ENCODE measurements around the gene ERICH2.

Gene ERICH2

DNA sequence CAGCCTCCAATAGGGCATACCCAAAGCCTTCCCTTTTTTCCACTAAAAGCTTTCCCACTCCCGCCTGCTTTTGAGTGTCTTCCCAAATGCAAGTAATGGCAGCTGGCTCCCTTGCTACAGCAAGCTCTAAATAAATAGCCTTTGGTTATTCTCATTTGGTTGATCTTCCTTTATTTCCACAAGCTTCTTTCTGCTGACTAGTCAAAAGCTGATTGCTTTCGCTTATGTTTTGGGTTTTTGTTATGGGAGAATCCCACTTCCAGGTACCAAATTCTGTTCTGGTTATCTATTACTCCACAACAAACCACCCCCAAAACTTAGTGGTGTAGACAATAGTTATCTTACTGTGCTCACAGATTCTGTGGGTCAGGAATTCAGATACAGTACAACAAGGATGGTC is 32.8 kb upstream of the ERICH2 start:
- TF ChIP-seq, protein P1, sequence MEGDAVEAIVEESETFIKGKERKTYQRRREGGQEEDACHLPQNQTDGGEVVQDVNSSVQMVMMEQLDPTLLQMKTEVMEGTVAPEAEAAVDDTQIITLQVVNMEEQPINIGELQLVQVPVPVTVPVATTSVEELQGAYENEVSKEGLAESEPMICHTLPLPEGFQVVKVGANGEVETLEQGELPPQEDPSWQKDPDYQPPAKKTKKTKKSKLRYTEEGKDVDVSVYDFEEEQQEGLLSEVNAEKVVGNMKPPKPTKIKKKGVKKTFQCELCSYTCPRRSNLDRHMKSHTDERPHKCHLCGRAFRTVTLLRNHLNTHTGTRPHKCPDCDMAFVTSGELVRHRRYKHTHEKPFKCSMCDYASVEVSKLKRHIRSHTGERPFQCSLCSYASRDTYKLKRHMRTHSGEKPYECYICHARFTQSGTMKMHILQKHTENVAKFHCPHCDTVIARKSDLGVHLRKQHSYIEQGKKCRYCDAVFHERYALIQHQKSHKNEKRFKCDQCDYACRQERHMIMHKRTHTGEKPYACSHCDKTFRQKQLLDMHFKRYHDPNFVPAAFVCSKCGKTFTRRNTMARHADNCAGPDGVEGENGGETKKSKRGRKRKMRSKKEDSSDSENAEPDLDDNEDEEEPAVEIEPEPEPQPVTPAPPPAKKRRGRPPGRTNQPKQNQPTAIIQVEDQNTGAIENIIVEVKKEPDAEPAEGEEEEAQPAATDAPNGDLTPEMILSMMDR (IDR thresholded peaks at IDR 0.05; ENCODE audit: low read depth, low read length, poor library complexity, severe bottlenecking): no peak
- TF ChIP-seq EZH2phosphoT487 (IDR thresholded peaks at IDR 0.05; ENCODE audit: borderline replicate concordance, low read length): no peak
- Histone ChIP-seq H3K4me2 (ENCODE audit: low read length) (no peak overlapping the region), H3K36me3 (ENCODE audit: control insufficient read depth, low read length) (no peaks in the 10 kb centered on the region), H3K4me3 (ENCODE audit: low read length) (no peak overlapping the region), H3K4me1 (ENCODE audit: control insufficient read depth, low read length) (no peaks in the 10 kb centered on the region), H3K27me3 (ENCODE audit: control insufficient read depth, low read length) (peaks cover 2% of the 10 kb centered on the region; the same call in 1 of the 2 replicates), H3K79me2 (ENCODE audit: control insufficient read depth, low read length) (no peaks in the 10 kb centered on the region), H3F3A (ENCODE audit: control insufficient read depth, insufficient read depth) (no peaks in the 10 kb centered on the region), H3K27ac (ENCODE audit: low read depth, low read length) (no peak overlapping the region), H3K9me3 (ENCODE audit: control insufficient read depth, insufficient read depth, low read length) (no peaks in the 10 kb centered on the region), H3K9me2 (replicated peaks; ENCODE audit: control insufficient read depth, low read length) (no peaks in the 10 kb centered on the region), H4K20me1 (ENCODE audit: control insufficient read depth, insufficient read depth, low read depth, low read length) (no peaks in the 10 kb centered on the region)

DNA sequence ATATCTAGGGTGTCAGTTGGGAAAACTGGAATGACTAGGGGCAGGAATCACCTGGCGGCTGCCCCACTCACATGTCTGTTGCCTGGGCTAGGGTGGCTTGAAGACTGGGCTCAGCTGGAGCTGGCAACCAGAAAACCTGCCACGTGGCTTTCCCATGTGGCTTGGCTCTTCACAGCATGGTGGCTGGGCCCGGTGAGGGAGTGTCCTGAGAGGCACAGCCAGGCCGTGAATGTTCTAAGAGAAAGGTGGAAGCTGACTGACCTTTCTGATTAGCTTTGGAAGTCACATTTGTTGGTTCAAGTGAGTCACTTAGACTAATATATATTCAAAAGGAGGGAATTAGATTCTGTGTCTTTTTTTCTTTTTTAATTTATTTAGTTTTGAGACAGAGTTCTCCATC is 32.4 kb upstream of the ERICH2 start:
- no peak overlapping the region for H3K4me3 ChIP-seq (ENCODE audit: low read length)
- H3K9me3 ChIP-seq (ENCODE audit: control insufficient read depth, insufficient read depth, low read length): no peaks in the 10 kb centered on the region
- no peak overlapping the region for H3K4me2 ChIP-seq (ENCODE audit: low read length)
- H4K20me1 ChIP-seq (ENCODE audit: control insufficient read depth, insufficient read depth, low read depth, low read length): no peaks in the 10 kb centered on the region
- H3K27me3 ChIP-seq (ENCODE audit: control insufficient read depth, low read length): peaks cover 2% of the 10 kb centered on the region; the same call in 1 of the 2 replicates
- no peaks in the 10 kb centered on the region for H3K36me3 ChIP-seq (ENCODE audit: control insufficient read depth, low read length)
- H3K9me2 ChIP-seq (replicated peaks; ENCODE audit: control insufficient read depth, low read length): no peaks in the 10 kb centered on the region
- H3K27ac ChIP-seq (ENCODE audit: low read depth, low read length): no peak overlapping the region
- H3F3A ChIP-seq (ENCODE audit: control insufficient read depth, insufficient read depth): no peaks in the 10 kb centered on the region
- no peaks in the 10 kb centered on the region for H3K4me1 ChIP-seq (ENCODE audit: control insufficient read depth, low read length)
- TF ChIP-seq, protein P1 (IDR thresholded peaks at IDR 0.05; ENCODE audit: low read depth, low read length, poor library complexity, severe bottlenecking): no peak
- TF ChIP-seq EZH2phosphoT487 (IDR thresholded peaks at IDR 0.05; ENCODE audit: borderline replicate concordance, low read length): no peak
- no peaks in the 10 kb centered on the region for H3K79me2 ChIP-seq (ENCODE audit: control insufficient read depth, low read length)

DNA sequence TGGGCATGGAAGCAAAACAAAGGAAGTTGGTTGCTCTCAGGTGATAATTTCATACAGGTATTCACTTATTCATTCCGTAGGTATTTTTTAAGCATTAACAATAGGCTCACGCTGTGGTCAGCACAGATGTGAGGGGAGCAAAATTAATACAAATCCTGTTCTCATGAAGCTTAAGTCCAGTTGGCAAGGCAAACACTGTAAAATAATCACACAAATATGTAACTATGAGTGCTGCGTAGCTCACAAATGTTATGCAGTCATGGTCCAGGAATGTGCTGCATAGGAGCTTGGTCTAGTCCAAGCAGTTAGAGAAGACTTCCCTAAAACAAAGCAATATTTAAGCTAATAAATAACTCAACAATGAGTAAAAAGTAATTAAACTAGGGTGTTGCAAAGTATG is 31.1 kb upstream of the ERICH2 start:
- no peaks in the 10 kb centered on the region for H3K4me1 ChIP-seq (ENCODE audit: control insufficient read depth, low read length)
- H4K20me1 ChIP-seq (ENCODE audit: control insufficient read depth, insufficient read depth, low read depth, low read length): no peaks in the 10 kb centered on the region
- H3K4me2 ChIP-seq (ENCODE audit: low read length): no peak overlapping the region
- H3K9me3 ChIP-seq (ENCODE audit: control insufficient read depth, insufficient read depth, low read length): no peaks in the 10 kb centered on the region
- H3K9me2 ChIP-seq (replicated peaks; ENCODE audit: control insufficient read depth, low read length): no peaks in the 10 kb centered on the region
- H3K27me3 ChIP-seq (ENCODE audit: control insufficient read depth, low read length): peaks cover 2% of the 10 kb centered on the region; the same call in 1 of the 2 replicates
- no peaks in the 10 kb centered on the region for H3K79me2 ChIP-seq (ENCODE audit: control insufficient read depth, low read length)
- no peaks in the 10 kb centered on the region for H3K36me3 ChIP-seq (ENCODE audit: control insufficient read depth, low read length)
- H3K27ac ChIP-seq (ENCODE audit: low read depth, low read length): no peak overlapping the region
- no peak overlapping the region for H3K4me3 ChIP-seq (ENCODE audit: low read length)
- no peaks in the 10 kb centered on the region for H3F3A ChIP-seq (ENCODE audit: control insufficient read depth, insufficient read depth)
- no peak for TF ChIP-seq EZH2phosphoT487 (IDR thresholded peaks at IDR 0.05; ENCODE audit: borderline replicate concordance, low read length)
- TF ChIP-seq, protein P1 (IDR thresholded peaks at IDR 0.05; ENCODE audit: low read depth, low read length, poor library complexity, severe bottlenecking): no peak
